Astrocyte (in vitro differentiated cells and primary cell): ENCODE results near the gene AREG.

Source experiments
- CTCF ChIP-seq: IDR thresholded peaks from 2 replicates; pipeline ENCODE4 v1.5.1; 2011; ENCODE audit warnings: low read depth, mild to moderate bottlenecking, inconsistent platforms, low read length, moderate library complexity; ENCODE audit not compliant: insufficient read depth
- EZH2 ChIP-seq: IDR thresholded peaks from 2 replicates; pipeline ENCODE4 v1.6.1; 2012; ENCODE audit warnings: mild to moderate bottlenecking, low read length, inconsistent platforms; ENCODE audit not compliant: insufficient read depth

GRCh38 chr4:74456056-74456744 lies 11.3 kb downstream of the AREG start:
- no peak for TF ChIP-seq CTCF
- no peak for TF ChIP-seq EZH2
